ENCODE data around the gene TULP1.

The TULP1 gene

GRCh38 chr6:35451354-35452182 is 61.1 kb downstream of the TULP1 start:
- peak overlapping the region; percentile 59 for H3K27ac ChIP-seq

GRCh38 chr6:35449287-35449881 is 63.3 kb downstream of the TULP1 start:
- Histone ChIP-seq H3K27ac (no peak overlapping the region), H3K27me3 (no peaks in the 10 kb centered on the region), H3K4me3 (ENCODE audit: low read depth in 1 of 2, low read length in 1 of 2) (no peak overlapping the region), H3K4me1 (ENCODE audit: control insufficient read depth in 1 of 2, insufficient read depth in 1 of 2, low read depth in 1 of 2, low read length in 1 of 2) (peaks cover 35 to 47% of the 10 kb centered on the region in 2 experiments), H3K36me3 (no peaks in the 10 kb centered on the region), H3K9me3 (no peaks in the 10 kb centered on the region)
- TF ChIP-seq CTCF (IDR thresholded peaks at IDR 0.05), result peak; percentile 60

More at GRCh38 chr6:35451354-35452182, 61.1 kb downstream of the TULP1 start:
- no peaks in the 10 kb centered on the region for H3K27me3 ChIP-seq
- H3K9me3 ChIP-seq, result no peaks in the 10 kb centered on the region
- peaks cover under 1% of the 10 kb centered on the region for H3K36me3 ChIP-seq
- peaks cover 36 to 42% of the 10 kb centered on the region in 2 experiments for H3K4me1 ChIP-seq (ENCODE audit: control insufficient read depth in 1 of 2, insufficient read depth in 1 of 2, low read depth in 1 of 2, low read length in 1 of 2)
- TF ChIP-seq CTCF (IDR thresholded peaks at IDR 0.05), result no peak
- peak overlapping the region; percentile 76 to 82 for H3K4me3 ChIP-seq (ENCODE audit: low read depth in 1 of 2, low read length in 1 of 2)

GRCh38 chr6:35448191-35448590 is 64.5 kb downstream of the TULP1 start:
- TF ChIP-seq CTCF (IDR thresholded peaks at IDR 0.05), result no peak
- peaks cover 5% of the 10 kb centered on the region for H3K27me3 ChIP-seq
- no peaks in the 10 kb centered on the region for H3K9me3 ChIP-seq
- H3K4me3 ChIP-seq (ENCODE audit: low read depth in 1 of 2, low read length in 1 of 2), result no peak overlapping the region
- H3K4me1 ChIP-seq (ENCODE audit: control insufficient read depth in 1 of 2, insufficient read depth in 1 of 2, low read depth in 1 of 2, low read length in 1 of 2), result peaks cover 23 to 36% of the 10 kb centered on the region in 2 experiments
- no peaks in the 10 kb centered on the region for H3K36me3 ChIP-seq
- no peak overlapping the region for H3K27ac ChIP-seq

All from neutrophil (primary cell).